Right lobe of liver (tissue), 6 donors: ENCODE measurements around the gene CFAP107. TPM values are rescaled to one million over a fixed set of nuclear protein-coding genes. Genes with fewer than 3 reads are reported as not detected.
A peak's percentile ranks its signal among the peaks of the same experiment; 100 is the strongest.

Source experiments
- ATAC-seq, 4 donors: fragments of 200-7000 bp; cut with Tn5 transposase; one replicate each; pipeline ENCODE4 v1.9.1; 2020; ENCODE audit warnings: mild to moderate bottlenecking in 4 of 4, moderate library complexity in 4 of 4
- DNase-seq, 3 donors: peaks; one replicate each; pipeline ENCODE4 v3.0.0-alpha.2; 2020
- H3K27ac ChIP-seq, 3 donors: fragments of 200-600 bp; one replicate each; pipeline ENCODE4 v1.8.0; 2022
- H3K27me3 ChIP-seq, 2 donors: fragments of 200-600 bp; one replicate each; pipeline ENCODE4 v1.8.0; 2022
- H3K36me3 ChIP-seq, 4 donors: fragments of 200-600 bp; sonication (generic) in 1 of 4; one replicate each; pipeline versions ENCODE4 v1.5.1 to v1.8.0; 2017 to 2022; ENCODE audit warnings: control low read depth in 1 of 4
- H3K4me1 ChIP-seq, 4 donors: fragments of 200-600 bp; sonication (generic) in 1 of 4; one replicate each; pipeline versions ENCODE4 v1.5.1 to v1.8.0; 2017 to 2022; ENCODE audit warnings: control low read depth in 1 of 4
- H3K4me3 ChIP-seq, 3 donors: fragments of 200-600 bp; one replicate each; pipeline ENCODE4 v1.8.0; 2022
- H3K9me3 ChIP-seq, 4 donors: fragments of 200-600 bp; sonication (generic) in 1 of 4; one replicate each; pipeline versions ENCODE4 v1.5.1 to v1.8.0; 2017 to 2022; ENCODE audit warnings: control low read depth in 1 of 4
- CTCF ChIP-seq, 4 donors: fragments of 200-600 bp in 3 of 4; fragments of 450-650 bp in 1 of 4; IDR thresholded peaks; one replicate each; pipeline versions ENCODE4 v1.5.1 to v1.8.0; 2016 to 2022; ENCODE audit warnings: antibody characterized with exemption in 4 of 4, mild to moderate bottlenecking in 2 of 4
- POLR2A ChIP-seq: fragments of 450-650 bp; IDR thresholded peaks from one replicate; pipeline ENCODE4 v1.6.1; 2017; ENCODE audit warnings: antibody characterized with exemption, mild to moderate bottlenecking
- WGBS: methylation state at CpG from one replicate; pipeline ENCODE4 v1.1.6; 2018; ENCODE audit warnings: low coverage, low lambda C conversion rate; ENCODE audit not compliant: insufficient coverage; ENCODE audit errors: missing lambda C conversion rate; 5-methylcytosine and 5-hydroxymethylcytosine counted together
- intact Hi-C, 2 donors: fragments of 100-400 bp; cut with DNase I; formaldehyde crosslinking; loops; one replicate each; pipeline versions ENCODE4 v1.11.2 to v1.14.1; 2022
- long read RNA-seq: library from polyadenylated mRNA; unstranded; transcript quantifications from one replicate; pipeline ENCODE4 v2.0.0, GENCODE V29; 2019
- total RNA-seq, 6 experiments: library from RNA; depleted of rRNA in 2 of 6; stranded (reverse); fragments of >200 nt in 2 of 6; fragmentation: NEBNext Ultra II Directional in 3 of 6; extraction: Animal tissue kit (Norgen Biotek cat#: 25700) in 3 of 6; gene quantifications; one replicate each; pipeline versions ENCODE4 v1.1.0 to v1.2.4, GENCODE V29; 2016 to 2023
- donor health status: DM: no; HTN: yes; CAD: no.
- donor health status: DM: no; HTN: no; CAD: no.
- donor health status: DM: no; HTN: no; CAD: no.
- donor health status: DM: no; HTN: yes; CAD: no.
- donor health status: DM: no; HTN: yes; CAD: no.

CFAP107 gene
- total RNA-seq: not detected
- long read RNA-seq: 0 reads

GRCh38 chr1:12745992-12746323, at the start of gene CFAP107:
Gene CFAP107 (plus strand): TSS chr1:12746200. CDS start chr1:12746431, 231 bp downstream.
- H3K27ac ChIP-seq: no peak within 1 kb of the TSS
- H3K27me3 ChIP-seq: no peaks in the 10 kb centered on the region
- H3K36me3 ChIP-seq: no peaks in the 10 kb centered on the region
- H3K4me1 ChIP-seq: peaks cover 0 to 4% (median 0%) of the 10 kb centered on the region in 4 donors
- TF ChIP-seq POLR2A: no peak
- TF ChIP-seq CTCF (IDR thresholded peaks at IDR 0.05): no peak
- no peaks in the 10 kb centered on the region for H3K9me3 ChIP-seq
- intact Hi-C loops: no loop called here
- 14% methylated on average over 2 of the region's 2 CpGs for WGBS
- no peak for DNase-seq
- ATAC-seq: peak in 1 of 4 donors; percentile 29
- no peak within 1 kb of the TSS for H3K4me3 ChIP-seq

- peaks cover 0 to 6% (median 0%) of the 10 kb centered on the region in 4 donors for H3K4me1 ChIP-seq
- no peaks in the 10 kb centered on the region for H3K9me3 ChIP-seq
- WGBS: 78% methylated on average over 3 of the region's 3 CpGs
- no peak overlapping the region for H3K4me3 ChIP-seq
- DNase-seq (no peak), ATAC-seq (no peak)
- H3K27ac ChIP-seq: no peak overlapping the region
- no peak for TF ChIP-seq POLR2A
- no peak for TF ChIP-seq CTCF (IDR thresholded peaks at IDR 0.05)
- intact Hi-C loops: no loop called here
- no peaks in the 10 kb centered on the region for H3K36me3 ChIP-seq
- H3K27me3 ChIP-seq: no peaks in the 10 kb centered on the region
Observed at GRCh38 chr1:12696658-12697057, 49.3 kb upstream of the CFAP107 start.

GRCh38 chr1:12697397-12697796, 48.6 kb upstream of the CFAP107 start:
- H3K9me3 ChIP-seq: no peaks in the 10 kb centered on the region
- ATAC-seq (no peak), DNase-seq (no peak)
- intact Hi-C loops: no loop called here
- H3K36me3 ChIP-seq: no peaks in the 10 kb centered on the region
- H3K4me3 ChIP-seq: no peak overlapping the region
- no peaks in the 10 kb centered on the region for H3K27me3 ChIP-seq
- H3K4me1 ChIP-seq: peaks cover 0 to 6% (median 0%) of the 10 kb centered on the region in 4 donors
- WGBS: 57% methylated on average over 3 of the region's 3 CpGs
- TF ChIP-seq CTCF (IDR thresholded peaks at IDR 0.05) (no peak), POLR2A (no peak)
- no peak overlapping the region for H3K27ac ChIP-seq

- ATAC-seq: no peak
- H3K36me3 ChIP-seq: no peaks in the 10 kb centered on the region
- no peaks in the 10 kb centered on the region for H3K4me1 ChIP-seq
- TF ChIP-seq POLR2A: no peak
- no peak for TF ChIP-seq CTCF (IDR thresholded peaks at IDR 0.05)
- DNase-seq: no peak
- 41% methylated on average over 6 of the region's 6 CpGs for WGBS
- H3K27ac ChIP-seq: no peak overlapping the region
- H3K9me3 ChIP-seq: no peaks in the 10 kb centered on the region
- intact Hi-C loops: no loop called here
- H3K27me3 ChIP-seq: no peaks in the 10 kb centered on the region
- H3K4me3 ChIP-seq: no peak overlapping the region
Observed at GRCh38 chr1:12703821-12704451, 42.1 kb upstream of the CFAP107 start.
